WTC11 (cell line): Measurements from ENCODE around the gene NAA11. TPM values are rescaled to one million over a fixed set of nuclear protein-coding genes. Genes with fewer than 3 reads are reported as not detected.

Source experiments
- ATAC-seq: fragments of 200-7000 bp; cut with Tn5 transposase; 2 replicates; pipeline ENCODE4 v1.10.0; 2021; ENCODE audit warnings: mild to moderate bottlenecking, moderate library complexity
- CTCF ChIA-PET: fragments of 300-600 bp; sonication (Branson Sonifier 250); formaldehyde crosslinking; loops from one replicate; lab custom pipeline; 2021; ENCODE audit warnings: antibody characterized with exemption; lab: Charles Lee
- POLR2A ChIA-PET: fragments of 350-600 bp; sonication (Branson Sonifier 250); formaldehyde crosslinking; loops from one replicate; lab custom pipeline; 2021; ENCODE audit warnings: antibody characterized with exemption; lab: Charles Lee
- DNase-seq: peaks from one replicate; pipeline ENCODE4 v3.0.0; 2021; ENCODE audit warnings: low spot score
- H3K27ac Mint-ChIP-seq: 2 replicates; pipeline ENCODE4 v1.8.0; 2021; ENCODE audit warnings: mixed read lengths
- H3K27me3 Mint-ChIP-seq: 2 replicates; pipeline ENCODE4 v1.8.0; 2021; ENCODE audit warnings: low read depth, mild to moderate bottlenecking, moderate library complexity, mixed read lengths
- H3K36me3 Mint-ChIP-seq: 2 replicates; pipeline ENCODE4 v1.8.0; 2021; ENCODE audit warnings: mixed read lengths
- H3K4me1 Mint-ChIP-seq: 2 replicates; pipeline ENCODE4 v1.8.0; 2022; ENCODE audit warnings: mixed read lengths
- H3K4me3 Mint-ChIP-seq: 2 replicates; pipeline ENCODE4 v1.8.0; 2021; ENCODE audit warnings: mild to moderate bottlenecking, moderate library complexity, mixed read lengths
- H3K9me3 Mint-ChIP-seq: 2 replicates; pipeline ENCODE4 v1.8.0; 2021; ENCODE audit warnings: mixed read lengths
- AFF4 ChIP-seq: sonication (generic); formaldehyde crosslinking; IDR thresholded peaks from 2 replicates; pipeline ENCODE4 v1.8.1; 2023; ENCODE audit warnings: mild to moderate bottlenecking, missing genetic modification reagents, borderline replicate concordance
- ARID4B ChIP-seq: sonication (generic); formaldehyde crosslinking; IDR thresholded peaks from 2 replicates; pipeline ENCODE4 v1.8.0; 2023; ENCODE audit warnings: missing genetic modification reagents, mild to moderate bottlenecking, borderline replicate concordance
- ESRRA ChIP-seq: sonication (generic); formaldehyde crosslinking; IDR thresholded peaks from 2 replicates; pipeline ENCODE4 v1.8.1; 2022; ENCODE audit warnings: mild to moderate bottlenecking, missing genetic modification reagents, borderline replicate concordance
- FOXP1 ChIP-seq: sonication (generic); formaldehyde crosslinking; IDR thresholded peaks from 2 replicates; pipeline ENCODE4 v1.8.0; 2022; ENCODE audit warnings: missing genetic modification reagents, mild to moderate bottlenecking, moderate library complexity, borderline replicate concordance
- FOXP4 ChIP-seq: sonication (generic); formaldehyde crosslinking; IDR thresholded peaks from 2 replicates; pipeline ENCODE4 v1.8.0; 2022; ENCODE audit warnings: mild to moderate bottlenecking, missing genetic modification reagents
- GTF2I ChIP-seq: fragments of 250-450 bp; sonication (Bioruptor Pico); conservative IDR thresholded peaks from 2 replicates; pipeline ENCODE4 v1.4.0; 2021; ENCODE audit warnings: mild to moderate bottlenecking
- IRF1 ChIP-seq: sonication (generic); formaldehyde crosslinking; IDR thresholded peaks from 2 replicates; pipeline ENCODE4 v1.8.0; 2023; ENCODE audit warnings: missing genetic modification reagents
- JAZF1 ChIP-seq: fragments of 250-450 bp; sonication (Bioruptor Pico); IDR thresholded peaks from 2 replicates; pipeline ENCODE4 v1.9.0; 2021; ENCODE audit warnings: moderate library complexity, mild to moderate bottlenecking, inconsistent platforms
- NR1H2 ChIP-seq: sonication (generic); formaldehyde crosslinking; IDR thresholded peaks from 2 replicates; pipeline ENCODE4 v1.9.0; 2021; ENCODE audit warnings: mild to moderate bottlenecking, moderate library complexity, missing genetic modification reagents
- RORB ChIP-seq: fragments of 250-450 bp; sonication (Bioruptor Pico); IDR thresholded peaks from 2 replicates; pipeline ENCODE4 v1.9.0; 2021; ENCODE audit warnings: mild to moderate bottlenecking
- SOX15 ChIP-seq: fragments of 250-450 bp; sonication (Bioruptor Pico); IDR thresholded peaks from 2 replicates; pipeline ENCODE4 v1.9.0; 2021; ENCODE audit warnings: mild to moderate bottlenecking
- ZBTB43 ChIP-seq: sonication (generic); formaldehyde crosslinking; IDR thresholded peaks from 2 replicates; pipeline ENCODE4 v1.8.1; 2023; ENCODE audit warnings: mild to moderate bottlenecking, missing genetic modification reagents
- ZNF121 ChIP-seq: sonication (generic); formaldehyde crosslinking; IDR thresholded peaks from 2 replicates; pipeline ENCODE4 v1.8.0; 2023; ENCODE audit warnings: missing genetic modification reagents
- ZNF219 ChIP-seq: sonication (generic); formaldehyde crosslinking; IDR thresholded peaks from 2 replicates; pipeline ENCODE4 v1.8.0; 2023; ENCODE audit warnings: missing genetic modification reagents, mild to moderate bottlenecking, borderline replicate concordance
- ZNF263 ChIP-seq: sonication (generic); formaldehyde crosslinking; IDR thresholded peaks from 2 replicates; pipeline ENCODE4 v1.8.1; 2022; ENCODE audit warnings: low read depth, mild to moderate bottlenecking, moderate library complexity, missing genetic modification reagents
- ZNF423 ChIP-seq: fragments of 250-450 bp; sonication (Bioruptor Pico); IDR thresholded peaks from 2 replicates; pipeline ENCODE4 v2.1.2; 2022; ENCODE audit warnings: mild to moderate bottlenecking, moderate library complexity
- total RNA-seq: library from RNA; stranded (reverse); gene quantifications from 3 replicates; pipeline ENCODE4 v1.2.3, GENCODE V29; 2021
- TF ChIP-seq, protein P1 (sequence below): sonication (generic); formaldehyde crosslinking; IDR thresholded peaks from 2 replicates; pipeline ENCODE4 v1.8.0; 2022; ENCODE audit warnings: missing genetic modification reagents
- TF ChIP-seq, protein P2 (sequence below): fragments of 250-450 bp; sonication (Bioruptor Pico); IDR thresholded peaks from 2 replicates; pipeline ENCODE4 v1.9.0; 2021; ENCODE audit warnings: mild to moderate bottlenecking
- TF ChIP-seq, protein P3 (sequence below): fragments of 250-450 bp; sonication (Bioruptor Pico); IDR thresholded peaks from 2 replicates; pipeline ENCODE4 v1.9.0; 2021; ENCODE audit warnings: moderate library complexity, mild to moderate bottlenecking, inconsistent platforms, borderline replicate concordance

NAA11 gene
- total RNA-seq, 1 experiment from 2014 or later = not detected

DNA sequence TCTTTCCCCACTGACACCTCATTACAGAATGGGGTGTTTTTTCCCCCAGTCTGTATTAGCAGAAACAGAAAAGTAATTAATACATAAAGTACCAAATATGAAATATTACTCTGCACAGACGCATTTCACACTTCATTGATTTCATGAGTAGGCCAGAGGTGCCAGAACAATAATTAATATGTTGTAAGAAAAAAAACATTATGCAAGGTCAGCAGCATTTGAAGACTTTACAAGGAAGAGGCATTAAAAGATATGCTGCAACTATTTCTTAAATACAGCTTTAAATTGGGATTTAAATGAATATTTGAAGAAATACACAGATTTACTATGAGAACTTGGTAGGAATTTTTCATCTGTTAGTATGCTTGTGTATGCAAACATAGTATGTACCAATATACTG lies 37.7 kb downstream of the NAA11 start (continued):
- no peak for TF ChIP-seq AFF4 (CRISPR knock-in tag)
- no peak for TF ChIP-seq JAZF1 (CRISPR knock-in tag)
- TF ChIP-seq ZNF263 (CRISPR knock-in tag) = no peak
- TF ChIP-seq, protein P1, sequence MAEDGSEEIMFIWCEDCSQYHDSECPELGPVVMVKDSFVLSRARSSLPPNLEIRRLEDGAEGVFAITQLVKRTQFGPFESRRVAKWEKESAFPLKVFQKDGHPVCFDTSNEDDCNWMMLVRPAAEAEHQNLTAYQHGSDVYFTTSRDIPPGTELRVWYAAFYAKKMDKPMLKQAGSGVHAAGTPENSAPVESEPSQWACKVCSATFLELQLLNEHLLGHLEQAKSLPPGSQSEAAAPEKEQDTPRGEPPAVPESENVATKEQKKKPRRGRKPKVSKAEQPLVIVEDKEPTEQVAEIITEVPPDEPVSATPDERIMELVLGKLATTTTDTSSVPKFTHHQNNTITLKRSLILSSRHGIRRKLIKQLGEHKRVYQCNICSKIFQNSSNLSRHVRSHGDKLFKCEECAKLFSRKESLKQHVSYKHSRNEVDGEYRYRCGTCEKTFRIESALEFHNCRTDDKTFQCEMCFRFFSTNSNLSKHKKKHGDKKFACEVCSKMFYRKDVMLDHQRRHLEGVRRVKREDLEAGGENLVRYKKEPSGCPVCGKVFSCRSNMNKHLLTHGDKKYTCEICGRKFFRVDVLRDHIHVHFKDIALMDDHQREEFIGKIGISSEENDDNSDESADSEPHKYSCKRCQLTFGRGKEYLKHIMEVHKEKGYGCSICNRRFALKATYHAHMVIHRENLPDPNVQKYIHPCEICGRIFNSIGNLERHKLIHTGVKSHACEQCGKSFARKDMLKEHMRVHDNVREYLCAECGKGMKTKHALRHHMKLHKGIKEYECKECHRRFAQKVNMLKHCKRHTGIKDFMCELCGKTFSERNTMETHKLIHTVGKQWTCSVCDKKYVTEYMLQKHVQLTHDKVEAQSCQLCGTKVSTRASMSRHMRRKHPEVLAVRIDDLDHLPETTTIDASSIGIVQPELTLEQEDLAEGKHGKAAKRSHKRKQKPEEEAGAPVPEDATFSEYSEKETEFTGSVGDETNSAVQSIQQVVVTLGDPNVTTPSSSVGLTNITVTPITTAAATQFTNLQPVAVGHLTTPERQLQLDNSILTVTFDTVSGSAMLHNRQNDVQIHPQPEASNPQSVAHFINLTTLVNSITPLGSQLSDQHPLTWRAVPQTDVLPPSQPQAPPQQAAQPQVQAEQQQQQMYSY (CRISPR knock-in tag) = no peak
- no peak for TF ChIP-seq ZNF423 (CRISPR knock-in tag)
- TF ChIP-seq, all 79 proteins: peak for 0

- ATAC-seq (no peak), DNase-seq (no peak)
- no peaks in the 10 kb centered on the region for H3K36me3 Mint-ChIP-seq
- ChIA-PET CTCF (no interaction called here), POLR2A (interaction anchor here (0.7 kb wide), 1 partner anchor 32 kb away, joined by 3 read pairs; no protein-coding TSS in a partner anchor)
- H3K4me1 Mint-ChIP-seq = no peaks in the 10 kb centered on the region
- no peak overlapping the region for H3K4me3 Mint-ChIP-seq
- H3K9me3 Mint-ChIP-seq = no peaks in the 10 kb centered on the region
- H3K27me3 Mint-ChIP-seq = no peaks in the 10 kb centered on the region
- H3K27ac Mint-ChIP-seq = no peak overlapping the region
- TF ChIP-seq, protein P2, sequence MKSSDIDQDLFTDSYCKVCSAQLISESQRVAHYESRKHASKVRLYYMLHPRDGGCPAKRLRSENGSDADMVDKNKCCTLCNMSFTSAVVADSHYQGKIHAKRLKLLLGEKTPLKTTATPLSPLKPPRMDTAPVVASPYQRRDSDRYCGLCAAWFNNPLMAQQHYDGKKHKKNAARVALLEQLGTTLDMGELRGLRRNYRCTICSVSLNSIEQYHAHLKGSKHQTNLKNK = no peak
- TF ChIP-seq FOXP1 (CRISPR knock-in tag) = no peak
- TF ChIP-seq SOX15 (CRISPR knock-in tag) = no peak
- TF ChIP-seq IRF1 (CRISPR knock-in tag) = no peak
- no peak for TF ChIP-seq ZNF121
- no peak for TF ChIP-seq RORB (CRISPR knock-in tag)
- TF ChIP-seq FOXP4 (CRISPR knock-in tag) = no peak
- no peak for TF ChIP-seq ARID4B (CRISPR knock-in tag)
- TF ChIP-seq ZBTB43 (CRISPR knock-in tag) = no peak
- TF ChIP-seq, protein P3, sequence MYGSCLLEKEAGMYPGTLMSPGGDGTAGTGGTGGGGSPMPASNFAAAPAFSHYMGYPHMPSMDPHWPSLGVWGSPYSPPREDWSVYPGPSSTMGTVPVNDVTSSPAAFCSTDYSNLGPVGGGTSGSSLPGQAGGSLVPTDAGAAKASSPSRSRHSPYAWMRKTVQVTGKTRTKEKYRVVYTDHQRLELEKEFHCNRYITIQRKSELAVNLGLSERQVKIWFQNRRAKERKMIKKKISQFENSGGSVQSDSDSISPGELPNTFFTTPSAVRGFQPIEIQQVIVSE (CRISPR knock-in tag) = no peak
- no peak for TF ChIP-seq NR1H2 (CRISPR knock-in tag)
- TF ChIP-seq GTF2I (CRISPR knock-in tag) = no peak
- TF ChIP-seq ESRRA (CRISPR knock-in tag) = no peak
- TF ChIP-seq ZNF219 (CRISPR knock-in tag) = no peak
Measured at GRCh38 chr4:79287718-79288117, 38.1 kb downstream of the NAA11 start.
